GM23338 (cell line): ENCODE data around the gene GPA33. TPM values are rescaled to one million over a fixed set of nuclear protein-coding genes. Genes with fewer than 3 reads are reported as not detected.

ENCODE experiments used
- ATAC-seq: fragments of 200-7000 bp; cut with Tn5 transposase; 3 replicates; pipeline ENCODE4 v1.9.1; 2020
- DNase-seq: peaks from one replicate; pipeline ENCODE4 v3.0.0-alpha.2; 2015; ENCODE audit warnings: low spot score
- H2AFZ ChIP-seq: fragments of 200-600 bp; sonication (generic); 2 replicates; pipeline ENCODE4 v1.8.0; 2016; ENCODE audit warnings: antibody characterized with exemption, mild to moderate bottlenecking, moderate library complexity
- H3F3A ChIP-seq: fragments of 200-600 bp; sonication (generic); replicated peaks from 2 replicates; pipeline ENCODE4 v1.8.0; 2017; ENCODE audit warnings: antibody characterized with exemption, mixed run types, low read depth
- H3K27ac ChIP-seq: fragments of 200-600 bp; sonication (generic); 2 replicates; pipeline ENCODE4 v1.6.1; 2016; ENCODE audit warnings: low read depth
- H3K27me3 ChIP-seq: fragments of 200-600 bp; sonication (generic); 2 replicates; pipeline ENCODE4 v1.8.0; 2016; ENCODE audit warnings: mild to moderate bottlenecking, mixed run types, moderate library complexity; ENCODE audit not compliant: insufficient read depth
- H3K36me3 ChIP-seq: fragments of 200-600 bp; sonication (generic); 2 replicates; pipeline ENCODE4 v1.8.0; 2016; ENCODE audit warnings: mild to moderate bottlenecking; ENCODE audit not compliant: insufficient read depth
- H3K4me1 ChIP-seq: fragments of 200-600 bp; sonication (generic); 2 replicates; pipeline ENCODE4 v1.8.0; 2016; ENCODE audit warnings: mild to moderate bottlenecking, moderate library complexity; ENCODE audit not compliant: insufficient read depth
- H3K4me2 ChIP-seq: fragments of 200-600 bp; sonication (generic); 2 replicates; pipeline ENCODE4 v1.7.1; 2017; ENCODE audit warnings: mixed run types
- H3K4me3 ChIP-seq: fragments of 200-600 bp; sonication (generic); 2 replicates; pipeline ENCODE4 v1.6.1; 2016; ENCODE audit warnings: mixed run types
- H3K79me2 ChIP-seq: fragments of 200-600 bp; sonication (generic); replicated peaks from 2 replicates; pipeline ENCODE4 v1.8.0; 2017; ENCODE audit warnings: mild to moderate bottlenecking; ENCODE audit not compliant: insufficient read depth
- H3K9me2 ChIP-seq: fragments of 200-600 bp; sonication (generic); 2 replicates; pipeline ENCODE4 v1.8.0; 2017; ENCODE audit not compliant: insufficient read depth
- H4K20me1 ChIP-seq: fragments of 200-600 bp; sonication (generic); replicated peaks from 2 replicates; pipeline ENCODE4 v1.8.0; 2017; ENCODE audit warnings: mild to moderate bottlenecking; ENCODE audit not compliant: insufficient read depth
- H3K27ac Mint-ChIP-seq: 2 replicates; pipeline ENCODE4 v1.8.0; 2020; ENCODE audit warnings: inconsistent platforms, mild to moderate bottlenecking, moderate library complexity, mixed read lengths
- H3K27me3 Mint-ChIP-seq: 3 replicates; pipeline ENCODE4 v1.8.0; 2022; ENCODE audit warnings: low read depth, mild to moderate bottlenecking, moderate library complexity, mixed read lengths, inconsistent platforms; ENCODE audit not compliant: insufficient read depth, poor library complexity
- H3K36me3 Mint-ChIP-seq: 3 replicates; pipeline ENCODE4 v1.8.0; 2021; ENCODE audit warnings: low read depth, mild to moderate bottlenecking, inconsistent platforms, moderate library complexity, mixed read lengths
- H3K4me1 Mint-ChIP-seq: 3 replicates; pipeline ENCODE4 v1.8.0; 2020; ENCODE audit warnings: mild to moderate bottlenecking, inconsistent platforms, mixed read lengths
- H3K4me3 Mint-ChIP-seq: 3 replicates; pipeline ENCODE4 v1.8.0; 2021; ENCODE audit warnings: moderate library complexity, mild to moderate bottlenecking, inconsistent platforms, mixed read lengths
- H3K9me3 Mint-ChIP-seq: 3 replicates; pipeline ENCODE4 v1.8.0; 2020; ENCODE audit warnings: moderate library complexity, mild to moderate bottlenecking, inconsistent platforms, mixed read lengths
- CREB1 ChIP-seq: fragments of 250-450 bp; sonication (Bioruptor Pico); IDR thresholded peaks from 2 replicates; pipeline ENCODE4 v1.5.0; 2020; ENCODE audit warnings: low read depth, mild to moderate bottlenecking, moderate library complexity
- EZH2 ChIP-seq: fragments of 200-600 bp; sonication (generic); IDR thresholded peaks from one replicate; pipeline ENCODE4 v1.8.0; 2017; ENCODE audit warnings: antibody characterized with exemption, mild to moderate bottlenecking, low read depth; ENCODE audit not compliant: unreplicated experiment
- EZH2phosphoT487 ChIP-seq: fragments of 200-600 bp; sonication (generic); IDR thresholded peaks from one replicate; pipeline ENCODE4 v1.8.1; 2018; ENCODE audit warnings: antibody characterized with exemption; ENCODE audit not compliant: unreplicated experiment
- JUNB ChIP-seq: IDR thresholded peaks from one replicate; pipeline ENCODE4 v1.6.1; 2016; ENCODE audit warnings: antibody characterized with exemption; ENCODE audit not compliant: unreplicated experiment
- NANOG ChIP-seq: IDR thresholded peaks from 2 replicates; pipeline ENCODE4 v1.6.1; 2016; ENCODE audit warnings: antibody characterized with exemption, borderline replicate concordance
- POLR2AphosphoS5 ChIP-seq: IDR thresholded peaks from 2 replicates; pipeline ENCODE4 v1.6.1; 2016; ENCODE audit warnings: antibody characterized with exemption, low read depth
- STAT1 ChIP-seq: IDR thresholded peaks from one replicate; pipeline ENCODE4 v1.6.1; 2016; ENCODE audit warnings: antibody characterized with exemption; ENCODE audit not compliant: unreplicated experiment
- ZNF114 ChIP-seq: fragments of 250-450 bp; sonication (Bioruptor Pico); IDR thresholded peaks from 2 replicates; pipeline ENCODE4 v1.5.0; 2020; ENCODE audit warnings: mild to moderate bottlenecking, moderate library complexity
- ZNF331 ChIP-seq: fragments of 250-450 bp; sonication (Bioruptor Pico); IDR thresholded peaks from 2 replicates; pipeline ENCODE4 v1.5.0; 2020; ENCODE audit warnings: low read depth, mild to moderate bottlenecking, moderate library complexity
- polyA plus RNA-seq: library from polyadenylated mRNA; unstranded; fragments of >200 nt; fragmentation: Nextera tagmentation; extraction: Ambion mirVana; gene quantifications from 2 replicates; pipeline ENCODE4 v1.2.1, GENCODE V29; 2016
- total RNA-seq: library from RNA; depleted of rRNA; stranded (reverse); fragments of >200 nt; shearing (Covaris generic); gene quantifications from 2 replicates; pipeline ENCODE4 v1.2.3, GENCODE V29; 2014
- TF ChIP-seq, protein P1 (sequence below): fragments of 250-450 bp; sonication (Bioruptor Pico); IDR thresholded peaks from 2 replicates; pipeline ENCODE4 v1.5.0; 2020; ENCODE audit warnings: mild to moderate bottlenecking, moderate library complexity
- TF ChIP-seq, protein P2 (sequence below): IDR thresholded peaks from 2 replicates; pipeline ENCODE4 v1.6.1; 2016; ENCODE audit warnings: antibody characterized with exemption
- TF ChIP-seq, protein P3 (sequence below), 2 experiments: fragments of 200-600 bp in 1 of 2; sonication (generic) in 1 of 2; conservative IDR thresholded peaks; 2 replicates each; pipeline versions ENCODE4 v1.5.1 to v1.6.1; 2016 to 2017; ENCODE audit warnings: antibody characterized with exemption in 2 of 2, low read depth in 2 of 2, mild to moderate bottlenecking in 2 of 2, moderate library complexity in 1 of 2
- TF ChIP-seq, protein P4 (sequence below): IDR thresholded peaks from one replicate; pipeline ENCODE4 v1.6.1; 2018; ENCODE audit warnings: antibody characterized with exemption; ENCODE audit not compliant: unreplicated experiment

GPA33 gene
- total and polyA plus RNA-seq, 2 experiments from 2014 or later, result 0.10 to 0.28 TPM

DNA sequence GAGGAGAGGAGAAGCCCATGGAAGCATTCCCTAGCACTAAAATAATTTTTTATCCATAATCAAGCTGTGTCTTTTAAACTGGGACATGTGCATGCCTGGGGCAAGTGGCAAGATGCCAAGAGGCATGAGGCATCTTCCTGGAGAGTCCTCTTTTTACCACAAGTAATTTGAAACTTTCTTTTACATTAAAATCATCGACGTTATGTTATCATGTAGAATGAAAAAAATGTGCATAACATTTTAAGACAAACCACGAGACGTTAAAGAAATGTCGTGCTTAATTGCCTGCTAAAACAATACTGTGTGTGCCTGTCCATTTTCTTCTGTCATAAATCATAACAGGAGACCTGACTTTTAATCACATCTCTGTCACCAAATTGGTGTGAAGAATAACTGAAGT lies 5.2 kb upstream of the GPA33 start:
- H3K36me3 Mint-ChIP-seq, result no peaks in the 10 kb centered on the region
- Histone ChIP-seq H2AFZ (no peak overlapping the region), H4K20me1 (no peaks in the 10 kb centered on the region), H3K36me3 (no peaks in the 10 kb centered on the region; the same call in 1 of the 2 replicates), H3K79me2 (no peaks in the 10 kb centered on the region), H3K27ac (no peak overlapping the region), H3K4me3 (no peak overlapping the region), H3K4me2 (no peak overlapping the region), H3K4me1 (peaks cover 3% of the 10 kb centered on the region; the same call in 1 of the 2 replicates), H3F3A (no peaks in the 10 kb centered on the region), H3K9me2 (peaks cover 6% of the 10 kb centered on the region; the same call in 1 of the 2 replicates), H3K27me3 (no peaks in the 10 kb centered on the region)
- ATAC-seq (no peak), DNase-seq (no peak)
- no peaks in the 10 kb centered on the region; the same call in 2 of the 3 replicates for H3K9me3 Mint-ChIP-seq
- H3K4me1 Mint-ChIP-seq, result peaks cover 17% of the 10 kb centered on the region
- H3K27ac Mint-ChIP-seq, result no peak overlapping the region
- H3K27me3 Mint-ChIP-seq, result peaks cover under 1% of the 10 kb centered on the region
- TF ChIP-seq EZH2, result no peak
- TF ChIP-seq, protein P1, sequence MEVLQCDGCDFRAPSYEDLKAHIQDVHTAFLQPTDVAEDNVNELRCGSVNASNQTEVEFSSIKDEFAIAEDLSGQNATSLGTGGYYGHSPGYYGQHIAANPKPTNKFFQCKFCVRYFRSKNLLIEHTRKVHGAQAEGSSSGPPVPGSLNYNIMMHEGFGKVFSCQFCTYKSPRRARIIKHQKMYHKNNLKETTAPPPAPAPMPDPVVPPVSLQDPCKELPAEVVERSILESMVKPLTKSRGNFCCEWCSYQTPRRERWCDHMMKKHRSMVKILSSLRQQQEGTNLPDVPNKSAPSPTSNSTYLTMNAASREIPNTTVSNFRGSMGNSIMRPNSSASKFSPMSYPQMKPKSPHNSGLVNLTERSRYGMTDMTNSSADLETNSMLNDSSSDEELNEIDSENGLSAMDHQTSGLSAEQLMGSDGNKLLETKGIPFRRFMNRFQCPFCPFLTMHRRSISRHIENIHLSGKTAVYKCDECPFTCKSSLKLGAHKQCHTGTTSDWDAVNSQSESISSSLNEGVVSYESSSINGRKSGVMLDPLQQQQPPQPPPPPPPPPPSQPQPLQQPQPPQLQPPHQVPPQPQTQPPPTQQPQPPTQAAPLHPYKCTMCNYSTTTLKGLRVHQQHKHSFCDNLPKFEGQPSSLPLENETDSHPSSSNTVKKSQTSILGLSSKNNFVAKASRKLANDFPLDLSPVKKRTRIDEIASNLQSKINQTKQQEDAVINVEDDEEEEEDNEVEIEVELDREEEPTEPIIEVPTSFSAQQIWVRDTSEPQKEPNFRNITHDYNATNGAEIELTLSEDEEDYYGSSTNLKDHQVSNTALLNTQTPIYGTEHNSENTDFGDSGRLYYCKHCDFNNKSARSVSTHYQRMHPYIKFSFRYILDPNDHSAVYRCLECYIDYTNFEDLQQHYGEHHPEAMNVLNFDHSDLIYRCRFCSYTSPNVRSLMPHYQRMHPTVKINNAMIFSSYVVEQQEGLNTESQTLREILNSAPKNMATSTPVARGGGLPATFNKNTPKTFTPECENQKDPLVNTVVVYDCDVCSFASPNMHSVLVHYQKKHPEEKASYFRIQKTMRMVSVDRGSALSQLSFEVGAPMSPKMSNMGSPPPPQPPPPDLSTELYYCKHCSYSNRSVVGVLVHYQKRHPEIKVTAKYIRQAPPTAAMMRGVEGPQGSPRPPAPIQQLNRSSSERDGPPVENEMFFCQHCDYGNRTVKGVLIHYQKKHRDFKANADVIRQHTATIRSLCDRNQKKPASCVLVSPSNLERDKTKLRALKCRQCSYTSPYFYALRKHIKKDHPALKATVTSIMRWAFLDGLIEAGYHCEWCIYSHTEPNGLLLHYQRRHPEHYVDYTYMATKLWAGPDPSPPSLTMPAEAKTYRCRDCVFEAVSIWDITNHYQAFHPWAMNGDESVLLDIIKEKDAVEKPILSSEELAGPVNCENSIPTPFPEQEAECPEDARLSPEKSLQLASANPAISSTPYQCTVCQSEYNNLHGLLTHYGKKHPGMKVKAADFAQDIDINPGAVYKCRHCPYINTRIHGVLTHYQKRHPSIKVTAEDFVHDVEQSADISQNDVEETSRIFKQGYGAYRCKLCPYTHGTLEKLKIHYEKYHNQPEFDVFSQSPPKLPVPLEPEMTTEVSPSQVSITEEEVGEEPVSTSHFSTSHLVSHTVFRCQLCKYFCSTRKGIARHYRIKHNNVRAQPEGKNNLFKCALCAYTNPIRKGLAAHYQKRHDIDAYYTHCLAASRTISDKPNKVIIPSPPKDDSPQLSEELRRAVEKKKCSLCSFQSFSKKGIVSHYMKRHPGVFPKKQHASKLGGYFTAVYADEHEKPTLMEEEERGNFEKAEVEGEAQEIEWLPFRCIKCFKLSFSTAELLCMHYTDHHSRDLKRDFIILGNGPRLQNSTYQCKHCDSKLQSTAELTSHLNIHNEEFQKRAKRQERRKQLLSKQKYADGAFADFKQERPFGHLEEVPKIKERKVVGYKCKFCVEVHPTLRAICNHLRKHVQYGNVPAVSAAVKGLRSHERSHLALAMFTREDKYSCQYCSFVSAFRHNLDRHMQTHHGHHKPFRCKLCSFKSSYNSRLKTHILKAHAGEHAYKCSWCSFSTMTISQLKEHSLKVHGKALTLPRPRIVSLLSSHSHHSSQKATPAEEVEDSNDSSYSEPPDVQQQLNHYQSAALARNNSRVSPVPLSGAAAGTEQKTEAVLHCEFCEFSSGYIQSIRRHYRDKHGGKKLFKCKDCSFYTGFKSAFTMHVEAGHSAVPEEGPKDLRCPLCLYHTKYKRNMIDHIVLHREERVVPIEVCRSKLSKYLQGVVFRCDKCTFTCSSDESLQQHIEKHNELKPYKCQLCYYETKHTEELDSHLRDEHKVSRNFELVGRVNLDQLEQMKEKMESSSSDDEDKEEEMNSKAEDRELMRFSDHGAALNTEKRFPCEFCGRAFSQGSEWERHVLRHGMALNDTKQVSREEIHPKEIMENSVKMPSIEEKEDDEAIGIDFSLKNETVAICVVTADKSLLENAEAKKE (CRISPR knock-in tag), result no peak
- TF ChIP-seq EZH2phosphoT487, result no peak
- TF ChIP-seq, protein P2, sequence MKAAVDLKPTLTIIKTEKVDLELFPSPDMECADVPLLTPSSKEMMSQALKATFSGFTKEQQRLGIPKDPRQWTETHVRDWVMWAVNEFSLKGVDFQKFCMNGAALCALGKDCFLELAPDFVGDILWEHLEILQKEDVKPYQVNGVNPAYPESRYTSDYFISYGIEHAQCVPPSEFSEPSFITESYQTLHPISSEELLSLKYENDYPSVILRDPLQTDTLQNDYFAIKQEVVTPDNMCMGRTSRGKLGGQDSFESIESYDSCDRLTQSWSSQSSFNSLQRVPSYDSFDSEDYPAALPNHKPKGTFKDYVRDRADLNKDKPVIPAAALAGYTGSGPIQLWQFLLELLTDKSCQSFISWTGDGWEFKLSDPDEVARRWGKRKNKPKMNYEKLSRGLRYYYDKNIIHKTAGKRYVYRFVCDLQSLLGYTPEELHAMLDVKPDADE, result no peak
- TF ChIP-seq, protein P3, sequence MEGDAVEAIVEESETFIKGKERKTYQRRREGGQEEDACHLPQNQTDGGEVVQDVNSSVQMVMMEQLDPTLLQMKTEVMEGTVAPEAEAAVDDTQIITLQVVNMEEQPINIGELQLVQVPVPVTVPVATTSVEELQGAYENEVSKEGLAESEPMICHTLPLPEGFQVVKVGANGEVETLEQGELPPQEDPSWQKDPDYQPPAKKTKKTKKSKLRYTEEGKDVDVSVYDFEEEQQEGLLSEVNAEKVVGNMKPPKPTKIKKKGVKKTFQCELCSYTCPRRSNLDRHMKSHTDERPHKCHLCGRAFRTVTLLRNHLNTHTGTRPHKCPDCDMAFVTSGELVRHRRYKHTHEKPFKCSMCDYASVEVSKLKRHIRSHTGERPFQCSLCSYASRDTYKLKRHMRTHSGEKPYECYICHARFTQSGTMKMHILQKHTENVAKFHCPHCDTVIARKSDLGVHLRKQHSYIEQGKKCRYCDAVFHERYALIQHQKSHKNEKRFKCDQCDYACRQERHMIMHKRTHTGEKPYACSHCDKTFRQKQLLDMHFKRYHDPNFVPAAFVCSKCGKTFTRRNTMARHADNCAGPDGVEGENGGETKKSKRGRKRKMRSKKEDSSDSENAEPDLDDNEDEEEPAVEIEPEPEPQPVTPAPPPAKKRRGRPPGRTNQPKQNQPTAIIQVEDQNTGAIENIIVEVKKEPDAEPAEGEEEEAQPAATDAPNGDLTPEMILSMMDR (conservative IDR thresholded peaks at IDR 0.05; ENCODE audit: low read depth in 2 of 2), result no peak
- no peak for TF ChIP-seq POLR2AphosphoS5
- TF ChIP-seq ZNF114 (CRISPR knock-in tag), result no peak
- no peak for TF ChIP-seq NANOG
- no peak for TF ChIP-seq JUNB
- TF ChIP-seq, protein P4, sequence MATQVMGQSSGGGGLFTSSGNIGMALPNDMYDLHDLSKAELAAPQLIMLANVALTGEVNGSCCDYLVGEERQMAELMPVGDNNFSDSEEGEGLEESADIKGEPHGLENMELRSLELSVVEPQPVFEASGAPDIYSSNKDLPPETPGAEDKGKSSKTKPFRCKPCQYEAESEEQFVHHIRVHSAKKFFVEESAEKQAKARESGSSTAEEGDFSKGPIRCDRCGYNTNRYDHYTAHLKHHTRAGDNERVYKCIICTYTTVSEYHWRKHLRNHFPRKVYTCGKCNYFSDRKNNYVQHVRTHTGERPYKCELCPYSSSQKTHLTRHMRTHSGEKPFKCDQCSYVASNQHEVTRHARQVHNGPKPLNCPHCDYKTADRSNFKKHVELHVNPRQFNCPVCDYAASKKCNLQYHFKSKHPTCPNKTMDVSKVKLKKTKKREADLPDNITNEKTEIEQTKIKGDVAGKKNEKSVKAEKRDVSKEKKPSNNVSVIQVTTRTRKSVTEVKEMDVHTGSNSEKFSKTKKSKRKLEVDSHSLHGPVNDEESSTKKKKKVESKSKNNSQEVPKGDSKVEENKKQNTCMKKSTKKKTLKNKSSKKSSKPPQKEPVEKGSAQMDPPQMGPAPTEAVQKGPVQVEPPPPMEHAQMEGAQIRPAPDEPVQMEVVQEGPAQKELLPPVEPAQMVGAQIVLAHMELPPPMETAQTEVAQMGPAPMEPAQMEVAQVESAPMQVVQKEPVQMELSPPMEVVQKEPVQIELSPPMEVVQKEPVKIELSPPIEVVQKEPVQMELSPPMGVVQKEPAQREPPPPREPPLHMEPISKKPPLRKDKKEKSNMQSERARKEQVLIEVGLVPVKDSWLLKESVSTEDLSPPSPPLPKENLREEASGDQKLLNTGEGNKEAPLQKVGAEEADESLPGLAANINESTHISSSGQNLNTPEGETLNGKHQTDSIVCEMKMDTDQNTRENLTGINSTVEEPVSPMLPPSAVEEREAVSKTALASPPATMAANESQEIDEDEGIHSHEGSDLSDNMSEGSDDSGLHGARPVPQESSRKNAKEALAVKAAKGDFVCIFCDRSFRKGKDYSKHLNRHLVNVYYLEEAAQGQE, result no peak
- no peak for TF ChIP-seq ZNF331 (CRISPR knock-in tag)
- no peak for TF ChIP-seq STAT1
- TF ChIP-seq CREB1 (CRISPR knock-in tag), result no peak
- no peak overlapping the region for H3K4me3 Mint-ChIP-seq
